ENCODE measurements around the gene PTPN5.

The PTPN5 gene

DNA sequence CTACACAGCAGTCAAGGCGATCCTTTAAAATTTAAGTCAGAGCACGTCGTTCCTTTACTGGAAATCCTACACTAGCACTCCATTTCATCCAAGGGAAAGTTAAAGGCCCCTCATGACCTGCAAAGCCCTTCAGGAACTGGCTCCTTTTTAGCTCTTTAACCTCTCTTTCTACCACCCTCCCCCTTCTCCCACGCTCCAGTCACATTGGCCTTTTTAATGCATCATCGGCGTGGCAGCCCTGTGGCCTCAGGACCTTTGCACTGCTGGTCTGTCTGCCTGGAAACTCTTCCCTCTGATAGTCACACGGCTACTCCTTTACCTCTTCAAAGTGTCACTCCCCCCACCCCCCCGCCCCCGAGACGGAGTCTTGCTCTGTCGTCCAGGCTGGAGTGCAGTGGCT, 1.2 kb upstream of the PTPN5 start:
- no peak for DNase-seq (ENCODE audit: low read depth in 1 of 2, low spot score in 1 of 2)
- Histone ChIP-seq H3K27ac (replicated peaks) (no peak overlapping the region), H3K4me3 (replicated peaks; ENCODE audit: insufficient read depth, low read length) (no peak overlapping the region), H3K27me3 (ENCODE audit: insufficient read depth, poor library complexity, severe bottlenecking) (peaks cover 29% of the 10 kb centered on the region)
- TF ChIP-seq, protein P1, sequence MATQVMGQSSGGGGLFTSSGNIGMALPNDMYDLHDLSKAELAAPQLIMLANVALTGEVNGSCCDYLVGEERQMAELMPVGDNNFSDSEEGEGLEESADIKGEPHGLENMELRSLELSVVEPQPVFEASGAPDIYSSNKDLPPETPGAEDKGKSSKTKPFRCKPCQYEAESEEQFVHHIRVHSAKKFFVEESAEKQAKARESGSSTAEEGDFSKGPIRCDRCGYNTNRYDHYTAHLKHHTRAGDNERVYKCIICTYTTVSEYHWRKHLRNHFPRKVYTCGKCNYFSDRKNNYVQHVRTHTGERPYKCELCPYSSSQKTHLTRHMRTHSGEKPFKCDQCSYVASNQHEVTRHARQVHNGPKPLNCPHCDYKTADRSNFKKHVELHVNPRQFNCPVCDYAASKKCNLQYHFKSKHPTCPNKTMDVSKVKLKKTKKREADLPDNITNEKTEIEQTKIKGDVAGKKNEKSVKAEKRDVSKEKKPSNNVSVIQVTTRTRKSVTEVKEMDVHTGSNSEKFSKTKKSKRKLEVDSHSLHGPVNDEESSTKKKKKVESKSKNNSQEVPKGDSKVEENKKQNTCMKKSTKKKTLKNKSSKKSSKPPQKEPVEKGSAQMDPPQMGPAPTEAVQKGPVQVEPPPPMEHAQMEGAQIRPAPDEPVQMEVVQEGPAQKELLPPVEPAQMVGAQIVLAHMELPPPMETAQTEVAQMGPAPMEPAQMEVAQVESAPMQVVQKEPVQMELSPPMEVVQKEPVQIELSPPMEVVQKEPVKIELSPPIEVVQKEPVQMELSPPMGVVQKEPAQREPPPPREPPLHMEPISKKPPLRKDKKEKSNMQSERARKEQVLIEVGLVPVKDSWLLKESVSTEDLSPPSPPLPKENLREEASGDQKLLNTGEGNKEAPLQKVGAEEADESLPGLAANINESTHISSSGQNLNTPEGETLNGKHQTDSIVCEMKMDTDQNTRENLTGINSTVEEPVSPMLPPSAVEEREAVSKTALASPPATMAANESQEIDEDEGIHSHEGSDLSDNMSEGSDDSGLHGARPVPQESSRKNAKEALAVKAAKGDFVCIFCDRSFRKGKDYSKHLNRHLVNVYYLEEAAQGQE (IDR thresholded peaks at IDR 0.05; ENCODE audit: insufficient replicate concordance, low read depth) = no peak
- TF ChIP-seq SPI1 (IDR thresholded peaks at IDR 0.05; ENCODE audit: borderline replicate concordance, low read depth) (no peak), GABPA (IDR thresholded peaks at IDR 0.05; ENCODE audit: low read depth) (no peak), POLR2AphosphoS5 (IDR thresholded peaks at IDR 0.05; ENCODE audit: low read depth) (no peak)
- TF ChIP-seq, protein P2, sequence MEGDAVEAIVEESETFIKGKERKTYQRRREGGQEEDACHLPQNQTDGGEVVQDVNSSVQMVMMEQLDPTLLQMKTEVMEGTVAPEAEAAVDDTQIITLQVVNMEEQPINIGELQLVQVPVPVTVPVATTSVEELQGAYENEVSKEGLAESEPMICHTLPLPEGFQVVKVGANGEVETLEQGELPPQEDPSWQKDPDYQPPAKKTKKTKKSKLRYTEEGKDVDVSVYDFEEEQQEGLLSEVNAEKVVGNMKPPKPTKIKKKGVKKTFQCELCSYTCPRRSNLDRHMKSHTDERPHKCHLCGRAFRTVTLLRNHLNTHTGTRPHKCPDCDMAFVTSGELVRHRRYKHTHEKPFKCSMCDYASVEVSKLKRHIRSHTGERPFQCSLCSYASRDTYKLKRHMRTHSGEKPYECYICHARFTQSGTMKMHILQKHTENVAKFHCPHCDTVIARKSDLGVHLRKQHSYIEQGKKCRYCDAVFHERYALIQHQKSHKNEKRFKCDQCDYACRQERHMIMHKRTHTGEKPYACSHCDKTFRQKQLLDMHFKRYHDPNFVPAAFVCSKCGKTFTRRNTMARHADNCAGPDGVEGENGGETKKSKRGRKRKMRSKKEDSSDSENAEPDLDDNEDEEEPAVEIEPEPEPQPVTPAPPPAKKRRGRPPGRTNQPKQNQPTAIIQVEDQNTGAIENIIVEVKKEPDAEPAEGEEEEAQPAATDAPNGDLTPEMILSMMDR (IDR thresholded peaks at IDR 0.05; ENCODE audit: insufficient read depth, low read length) = no peak

DNA sequence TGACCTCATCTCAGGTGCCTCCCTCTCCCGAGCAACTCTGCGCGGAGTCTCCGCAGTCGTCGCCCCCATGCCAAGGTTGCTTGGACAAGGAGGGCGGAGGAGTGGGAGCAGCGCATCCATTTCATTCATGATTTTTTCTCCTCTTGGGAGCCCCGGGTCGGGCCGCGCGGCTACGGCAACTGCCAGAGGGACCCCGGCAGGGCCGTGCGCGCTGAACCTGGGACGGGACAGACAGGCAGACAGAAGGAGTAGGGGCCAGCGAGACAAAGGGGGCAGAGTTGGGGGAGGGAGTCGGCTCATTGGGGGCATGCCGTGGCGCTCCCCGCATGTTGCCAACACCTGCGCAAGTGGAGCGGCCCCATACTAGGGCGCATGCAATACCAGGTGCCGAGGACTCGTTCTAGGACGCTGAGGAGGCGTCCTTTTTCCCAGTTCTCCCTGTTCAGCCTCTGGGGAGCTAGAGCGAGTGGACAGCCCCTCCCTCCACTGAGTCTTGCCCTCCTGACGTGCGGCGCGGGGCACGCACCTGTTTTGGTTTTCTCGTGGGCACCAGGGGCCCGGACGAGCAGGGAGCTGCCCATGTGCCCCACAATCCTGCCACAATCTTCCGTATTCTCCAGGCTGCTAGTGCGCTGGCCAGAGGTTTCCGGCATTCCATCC, 501 bp upstream of the PTPN5 start:
- DNase-seq (ENCODE audit: low read depth in 1 of 2, low spot score in 1 of 2) = no peak
- TF ChIP-seq, protein P1 (IDR thresholded peaks at IDR 0.05; ENCODE audit: insufficient replicate concordance, low read depth) = no peak
- no peak for TF ChIP-seq POLR2AphosphoS5 (IDR thresholded peaks at IDR 0.05; ENCODE audit: low read depth)
- no peak for TF ChIP-seq GABPA (IDR thresholded peaks at IDR 0.05; ENCODE audit: low read depth)
- TF ChIP-seq, protein P2 (IDR thresholded peaks at IDR 0.05; ENCODE audit: insufficient read depth, low read length) = no peak
- no peak for TF ChIP-seq SPI1 (IDR thresholded peaks at IDR 0.05; ENCODE audit: borderline replicate concordance, low read depth)
- Histone ChIP-seq H3K27ac (replicated peaks) (no peak overlapping the region), H3K27me3 (ENCODE audit: insufficient read depth, poor library complexity, severe bottlenecking) (peaks cover 29% of the 10 kb centered on the region), H3K4me3 (replicated peaks; ENCODE audit: insufficient read depth, low read length) (no peak overlapping the region)

DNA sequence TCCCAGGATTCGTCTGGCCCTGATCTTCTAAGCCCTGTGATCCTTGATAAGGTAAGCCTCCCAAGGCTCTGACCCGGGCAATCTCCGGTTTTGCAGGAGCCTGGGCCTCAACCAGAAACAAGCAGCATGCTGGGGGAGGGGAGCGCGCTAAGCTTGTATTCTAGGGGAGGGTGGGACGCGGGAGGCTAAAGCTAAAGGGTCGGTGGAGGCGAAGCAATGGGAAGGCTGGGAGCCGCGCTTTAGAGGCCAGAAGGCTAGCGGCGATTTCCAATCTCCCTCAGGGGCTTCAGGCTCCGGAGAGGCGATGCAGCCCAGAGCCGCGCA, 753 bp downstream of the PTPN5 start:
- no peak for DNase-seq (ENCODE audit: low read depth in 1 of 2, low spot score in 1 of 2)
- no peak for TF ChIP-seq SPI1 (IDR thresholded peaks at IDR 0.05; ENCODE audit: borderline replicate concordance, low read depth)
- TF ChIP-seq, protein P1 (IDR thresholded peaks at IDR 0.05; ENCODE audit: insufficient replicate concordance, low read depth) = no peak
- TF ChIP-seq, protein P2 (IDR thresholded peaks at IDR 0.05; ENCODE audit: insufficient read depth, low read length) = no peak
- no peak for TF ChIP-seq GABPA (IDR thresholded peaks at IDR 0.05; ENCODE audit: low read depth)
- TF ChIP-seq POLR2AphosphoS5 (IDR thresholded peaks at IDR 0.05; ENCODE audit: low read depth) = no peak
- no peak overlapping the region for H3K27ac ChIP-seq (replicated peaks)
- H3K4me3 ChIP-seq (replicated peaks; ENCODE audit: insufficient read depth, low read length) = no peak overlapping the region
- peaks cover 26% of the 10 kb centered on the region for H3K27me3 ChIP-seq (ENCODE audit: insufficient read depth, poor library complexity, severe bottlenecking)

Measured in HL-60 (cell line).